IPS-18c (cell line): ENCODE results near the gene GALR3.

ENCODE experiments used
- H3K4me3 ChIP-seq: 2 replicates; pipeline ENCODE4 v1.7.0; 2013; ENCODE audit warnings: low read depth, mild to moderate bottlenecking, low read length, moderate library complexity; ENCODE audit not compliant: insufficient read depth
- H3K9me3 ChIP-seq: one replicate; pipeline ENCODE4 v1.6.1; 2013; ENCODE audit warnings: mild to moderate bottlenecking, low read length, moderate library complexity; ENCODE audit not compliant: control insufficient read depth, insufficient read depth

GALR3 gene

GRCh38 chr22:37846433-37846832 is 23.3 kb downstream of the GALR3 start:
- no peak overlapping the region for H3K4me3 ChIP-seq
- H3K9me3 ChIP-seq: no peaks in the 10 kb centered on the region

GRCh38 chr22:37848587-37849088 is 25.5 kb downstream of the GALR3 start:
- H3K9me3 ChIP-seq: no peaks in the 10 kb centered on the region
- H3K4me3 ChIP-seq: peak overlapping the region; percentile 100

- H3K9me3 ChIP-seq: no peaks in the 10 kb centered on the region
- peak within 1 kb of the TSS; percentile 100 for H3K4me3 ChIP-seq
Observed at GRCh38 chr22:37849089-37849751, 26.0 kb downstream of the GALR3 start, which contains the start of gene EIF3L. Gene EIF3L, plus strand, starts transcription at chr22:37849419. Its CDS starts 31 bp downstream, at chr22:37849450.

GRCh38 chr22:37850801-37851200 is 27.6 kb downstream of the GALR3 start:
- Histone ChIP-seq H3K4me3 (no peak overlapping the region; the same call in 1 of the 2 replicates), H3K9me3 (no peaks in the 10 kb centered on the region)

GRCh38 chr22:37852418-37852817 is 29.2 kb downstream of the GALR3 start:
- Histone ChIP-seq H3K9me3 (no peaks in the 10 kb centered on the region), H3K4me3 (no peak overlapping the region)

GRCh38 chr22:37854946-37855345 is 31.8 kb downstream of the GALR3 start:
- no peaks in the 10 kb centered on the region for H3K9me3 ChIP-seq
- H3K4me3 ChIP-seq: no peak overlapping the region

- H3K9me3 ChIP-seq: no peaks in the 10 kb centered on the region
- H3K4me3 ChIP-seq: no peak overlapping the region
Observed at GRCh38 chr22:37855462-37855861, 32.3 kb downstream of the GALR3 start.

- H3K4me3 ChIP-seq: no peak overlapping the region
- no peaks in the 10 kb centered on the region for H3K9me3 ChIP-seq
Observed at GRCh38 chr22:37860796-37861421, 37.7 kb downstream of the GALR3 start.

- H3K9me3 ChIP-seq: no peaks in the 10 kb centered on the region
- no peak overlapping the region for H3K4me3 ChIP-seq
Observed at GRCh38 chr22:37862570-37863325, 39.6 kb downstream of the GALR3 start.

- Histone ChIP-seq H3K4me3 (no peak overlapping the region), H3K9me3 (no peaks in the 10 kb centered on the region)
Observed at GRCh38 chr22:37865510-37865909, 42.3 kb downstream of the GALR3 start.

- no peak overlapping the region for H3K4me3 ChIP-seq
- H3K9me3 ChIP-seq: no peaks in the 10 kb centered on the region
Observed at GRCh38 chr22:37870273-37870672, 47.1 kb downstream of the GALR3 start.
